Uterus (tissue), 4 donors: ENCODE measurements around the gene CDC34. TPM values are rescaled to one million over a fixed set of nuclear protein-coding genes. Genes with fewer than 3 reads are reported as not detected.

ENCODE experiments used
- DNase-seq, 2 donors: peaks; one replicate each; pipeline ENCODE4 v3.0.0-alpha.2; 2019 to 2020
- H3K27ac ChIP-seq, 2 donors: fragments of 200-600 bp; sonication (generic); 1 replicate in 1 of 2; 2 replicates in 1 of 2; pipeline ENCODE4 v1.5.1; 2016 to 2018
- H3K27me3 ChIP-seq, 2 donors: fragments of 200-600 bp; sonication (generic); one replicate each; pipeline ENCODE4 v1.5.1; 2018 to 2019; ENCODE audit warnings: control low read depth in 1 of 2
- H3K36me3 ChIP-seq, 2 donors: fragments of 200-600 bp; sonication (generic); one replicate each; pipeline ENCODE4 v1.5.1; 2019; ENCODE audit warnings: control low read depth in 1 of 2
- H3K4me1 ChIP-seq, 2 donors: fragments of 200-600 bp; sonication (generic); one replicate each; pipeline ENCODE4 v1.5.1; 2018 to 2019; ENCODE audit warnings: control low read depth in 1 of 2
- H3K4me3 ChIP-seq, 2 donors: fragments of 200-600 bp; sonication (generic); 1 replicate in 1 of 2; 2 replicates in 1 of 2; pipeline ENCODE4 v1.5.1; 2018 to 2019; ENCODE audit warnings: mild to moderate bottlenecking in 1 of 2
- H3K9me3 ChIP-seq, 2 donors: fragments of 200-600 bp; sonication (generic); one replicate each; pipeline ENCODE4 v1.5.1; 2019; ENCODE audit warnings: control low read depth in 1 of 2
- CTCF ChIP-seq, 4 experiments: fragments of 200-600 bp in 2 of 4; fragments of 450-650 bp in 2 of 4; sonication (generic) in 2 of 4; IDR thresholded peaks; one replicate each; pipeline ENCODE4 v1.5.1; 2016 to 2019; ENCODE audit warnings: antibody characterized with exemption in 4 of 4, mild to moderate bottlenecking in 2 of 4, moderate library complexity in 1 of 4
- POLR2A ChIP-seq, 2 donors: fragments of 450-650 bp; IDR thresholded peaks; one replicate each; pipeline ENCODE4 v1.6.1; 2016; ENCODE audit warnings: antibody characterized with exemption in 2 of 2, mild to moderate bottlenecking in 1 of 2, moderate library complexity in 1 of 2
- intact Hi-C: fragments of 100-400 bp; cut with DNase I; formaldehyde crosslinking; loops from one replicate; pipeline ENCODE4 v1.15.1; 2023; ENCODE audit warnings: low total_unique reads
- total RNA-seq, 4 donors: library from RNA; depleted of rRNA in 3 of 4; stranded (reverse); fragments of >200 nt in 3 of 4; gene quantifications; one replicate each; pipeline versions ENCODE4 v1.1.0 to v1.2.4, GENCODE V29; 2014 to 2023
- donor health status: DM: yes; HTN: yes; CAD: no.

CDC34 gene
- total RNA-seq, 4 donors from 2014 or later: 44.4 to 459 (median 101) TPM

- Histone ChIP-seq H3K4me1 (no peaks in the 10 kb centered on the region), H3K27ac (no peak overlapping the region), H3K36me3 (no peaks in the 10 kb centered on the region), H3K9me3 (no peaks in the 10 kb centered on the region), H3K27me3 (no peaks in the 10 kb centered on the region), H3K4me3 (no peak overlapping the region)
- intact Hi-C loops: no loop called here
- no peak for DNase-seq
- no peak for TF ChIP-seq CTCF (IDR thresholded peaks at IDR 0.05)
- TF ChIP-seq POLR2A (IDR thresholded peaks at IDR 0.05): no peak
Observed at GRCh38 chr19:541699-542098, 10.1 kb downstream of the CDC34 start.

GRCh38 chr19:542173-542866, 10.8 kb downstream of the CDC34 start:
- Histone ChIP-seq H3K4me1 (no peaks in the 10 kb centered on the region), H3K27ac (no peak overlapping the region), H3K9me3 (no peaks in the 10 kb centered on the region), H3K4me3 (no peak overlapping the region), H3K27me3 (no peaks in the 10 kb centered on the region), H3K36me3 (no peaks in the 10 kb centered on the region)
- TF ChIP-seq CTCF (IDR thresholded peaks at IDR 0.05) (no peak), POLR2A (IDR thresholded peaks at IDR 0.05) (no peak)
- no peak for DNase-seq
- intact Hi-C loops: no loop called here

- Histone ChIP-seq H3K36me3 (no peaks in the 10 kb centered on the region), H3K27ac (no peak within 1 kb of the TSS), H3K4me1 (no peaks in the 10 kb centered on the region), H3K4me3 (no peak within 1 kb of the TSS), H3K9me3 (no peaks in the 10 kb centered on the region), H3K27me3 (no peaks in the 10 kb centered on the region)
- TF ChIP-seq POLR2A (IDR thresholded peaks at IDR 0.05) (no peak), CTCF (IDR thresholded peaks at IDR 0.05) (no peak)
- intact Hi-C loops: no loop called here
- DNase-seq: no peak
Observed at GRCh38 chr19:543910-544608, 12.5 kb downstream of the CDC34 start, which contains the start of gene GZMM. Gene GZMM, plus strand, starts transcription at chr19:544053. Its CDS starts 19 bp downstream, at chr19:544072.

- H3K27ac ChIP-seq: no peak overlapping the region
- H3K27me3 ChIP-seq: no peaks in the 10 kb centered on the region
- H3K9me3 ChIP-seq: no peaks in the 10 kb centered on the region
- no peak for TF ChIP-seq POLR2A (IDR thresholded peaks at IDR 0.05)
- TF ChIP-seq CTCF (IDR thresholded peaks at IDR 0.05): no peak
- no peak overlapping the region for H3K4me3 ChIP-seq
- no peaks in the 10 kb centered on the region for H3K4me1 ChIP-seq
- intact Hi-C loops: no loop called here
- DNase-seq: no peak
- no peaks in the 10 kb centered on the region for H3K36me3 ChIP-seq
Observed at GRCh38 chr19:547117-547516, 15.6 kb downstream of the CDC34 start.
